WERI-Rb-1 (cell line): ENCODE measurements around the gene C1orf21.

Experiments
- DNase-seq: peaks from one replicate; pipeline ENCODE4 v3.0.0-alpha.2; 2020
- H3K27ac ChIP-seq: fragments of 250-450 bp; sonication (Bioruptor Pico); 2 replicates; pipeline ENCODE4 v1.5.1; 2020; ENCODE audit warnings: mild to moderate bottlenecking, moderate library complexity
- H3K27me3 ChIP-seq: fragments of 250-450 bp; sonication (Bioruptor Pico); 2 replicates; pipeline ENCODE4 v1.5.1; 2021; ENCODE audit warnings: mild to moderate bottlenecking, low read depth, moderate library complexity; ENCODE audit not compliant: insufficient read depth, severe bottlenecking
- H3K36me3 ChIP-seq: fragments of 250-450 bp; sonication (Bioruptor Pico); 2 replicates; pipeline ENCODE4 v1.5.1; 2020; ENCODE audit warnings: mild to moderate bottlenecking, moderate library complexity
- H3K4me3 ChIP-seq: 2 replicates; pipeline ENCODE4 v1.5.1; 2011; ENCODE audit warnings: low read depth, mild to moderate bottlenecking, control low read depth, low read length
- H3K9me3 ChIP-seq: fragments of 250-450 bp; sonication (Bioruptor Pico); 2 replicates; pipeline ENCODE4 v1.5.1; 2021; ENCODE audit warnings: mild to moderate bottlenecking, moderate library complexity; ENCODE audit not compliant: severe bottlenecking
- TF ChIP-seq, protein P1 (sequence below): IDR thresholded peaks from 2 replicates; pipeline ENCODE4 v1.5.1; 2011; ENCODE audit warnings: low read depth, mild to moderate bottlenecking, control low read depth, inconsistent platforms, low read length

Gene C1orf21

DNA sequence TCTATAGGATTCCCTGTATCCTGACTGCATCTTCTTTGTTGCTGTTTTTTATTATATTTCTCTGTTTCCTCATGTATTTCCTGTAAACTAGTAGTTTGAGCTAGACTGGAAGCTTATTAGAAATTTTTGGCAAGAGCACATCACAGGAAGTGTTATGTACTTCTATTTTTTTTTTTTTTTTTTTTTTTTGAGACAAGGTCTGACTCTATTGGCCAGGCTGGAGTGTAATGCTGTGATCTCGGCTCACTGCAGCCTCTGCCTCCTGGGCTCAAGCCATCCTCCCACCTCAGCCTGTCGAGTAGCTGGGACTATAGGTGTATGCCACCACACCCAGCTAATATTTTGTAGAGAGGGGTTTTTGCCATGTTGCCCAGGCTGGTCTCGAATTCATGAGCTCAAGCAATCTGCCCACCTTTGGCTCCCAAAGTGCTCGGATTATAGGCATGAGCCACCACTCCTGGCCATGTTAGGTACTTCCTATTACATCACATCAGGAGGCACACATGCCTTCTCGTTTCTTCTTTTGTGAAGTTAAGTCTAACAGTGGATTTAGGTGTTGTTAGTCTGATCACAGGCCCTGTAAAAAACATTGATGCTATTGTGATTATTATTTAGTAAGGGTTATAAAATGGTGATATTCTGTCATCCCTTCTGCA, 12.5 kb downstream of the C1orf21 start:
- H3K36me3 ChIP-seq, result no peaks in the 10 kb centered on the region
- H3K4me3 ChIP-seq, result no peak overlapping the region
- no peak for DNase-seq
- no peaks in the 10 kb centered on the region for H3K9me3 ChIP-seq
- H3K27me3 ChIP-seq, result no peaks in the 10 kb centered on the region
- H3K27ac ChIP-seq, result no peak overlapping the region
- TF ChIP-seq, protein P1, sequence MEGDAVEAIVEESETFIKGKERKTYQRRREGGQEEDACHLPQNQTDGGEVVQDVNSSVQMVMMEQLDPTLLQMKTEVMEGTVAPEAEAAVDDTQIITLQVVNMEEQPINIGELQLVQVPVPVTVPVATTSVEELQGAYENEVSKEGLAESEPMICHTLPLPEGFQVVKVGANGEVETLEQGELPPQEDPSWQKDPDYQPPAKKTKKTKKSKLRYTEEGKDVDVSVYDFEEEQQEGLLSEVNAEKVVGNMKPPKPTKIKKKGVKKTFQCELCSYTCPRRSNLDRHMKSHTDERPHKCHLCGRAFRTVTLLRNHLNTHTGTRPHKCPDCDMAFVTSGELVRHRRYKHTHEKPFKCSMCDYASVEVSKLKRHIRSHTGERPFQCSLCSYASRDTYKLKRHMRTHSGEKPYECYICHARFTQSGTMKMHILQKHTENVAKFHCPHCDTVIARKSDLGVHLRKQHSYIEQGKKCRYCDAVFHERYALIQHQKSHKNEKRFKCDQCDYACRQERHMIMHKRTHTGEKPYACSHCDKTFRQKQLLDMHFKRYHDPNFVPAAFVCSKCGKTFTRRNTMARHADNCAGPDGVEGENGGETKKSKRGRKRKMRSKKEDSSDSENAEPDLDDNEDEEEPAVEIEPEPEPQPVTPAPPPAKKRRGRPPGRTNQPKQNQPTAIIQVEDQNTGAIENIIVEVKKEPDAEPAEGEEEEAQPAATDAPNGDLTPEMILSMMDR, result no peak

DNA sequence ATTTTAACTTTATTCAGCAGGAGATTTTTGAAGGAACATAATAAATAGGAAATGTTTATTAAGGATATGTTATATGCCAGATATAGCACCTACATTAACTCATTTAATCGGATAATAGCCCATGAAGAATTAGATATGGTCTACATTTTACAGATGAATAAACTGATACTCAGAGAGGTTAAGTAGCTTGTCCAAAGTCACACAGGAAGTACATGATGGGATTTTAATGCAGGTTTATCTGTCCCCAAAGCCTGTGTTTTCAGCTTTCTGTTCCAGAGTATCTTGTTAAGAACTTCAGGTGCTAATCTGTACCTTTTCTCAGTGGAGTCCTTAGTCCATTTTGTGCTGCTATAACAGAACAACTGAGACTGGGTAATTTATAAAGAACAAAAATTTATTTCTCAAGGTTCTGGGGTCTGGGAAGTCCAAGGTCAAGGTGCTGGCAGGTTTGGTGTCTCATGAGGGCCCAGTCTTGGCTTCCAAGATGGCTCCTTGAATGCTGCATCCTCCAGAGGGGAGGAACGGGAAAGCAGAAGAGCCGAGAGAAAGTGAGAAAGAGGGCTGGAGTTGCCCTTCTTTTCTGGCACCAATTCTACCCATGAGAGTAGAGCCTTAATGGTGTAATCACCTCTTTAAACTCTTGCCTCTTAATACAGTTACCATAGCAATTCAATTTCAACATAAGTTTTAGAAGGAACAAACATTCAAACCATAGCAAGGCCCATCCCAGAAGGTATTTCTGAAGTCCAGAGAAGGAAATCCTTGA, 17.3 kb downstream of the C1orf21 start:
- H3K27me3 ChIP-seq, result no peaks in the 10 kb centered on the region
- no peaks in the 10 kb centered on the region for H3K9me3 ChIP-seq
- no peak overlapping the region for H3K4me3 ChIP-seq
- no peak overlapping the region for H3K27ac ChIP-seq
- TF ChIP-seq, protein P1, result no peak
- no peak for DNase-seq
- no peaks in the 10 kb centered on the region for H3K36me3 ChIP-seq

- no peaks in the 10 kb centered on the region for H3K36me3 ChIP-seq
These were observed 17.8 kb downstream of the C1orf21 start for GRCh38 chr1:184404727-184405027.

GRCh38 chr1:184405094-184405800, 18.4 kb downstream of the C1orf21 start:
- no peak for DNase-seq
- Histone ChIP-seq H3K36me3 (no peaks in the 10 kb centered on the region), H3K27ac (no peak overlapping the region), H3K4me3 (no peak overlapping the region), H3K27me3 (no peaks in the 10 kb centered on the region), H3K9me3 (no peaks in the 10 kb centered on the region)
- TF ChIP-seq, protein P1, result no peak

More at GRCh38 chr1:184404727-184405027, 17.8 kb downstream of the C1orf21 start:
- H3K9me3 ChIP-seq, result no peaks in the 10 kb centered on the region
- TF ChIP-seq, protein P1, result no peak
- no peak for DNase-seq
- H3K27ac ChIP-seq, result no peak overlapping the region
- H3K4me3 ChIP-seq, result no peak overlapping the region
- H3K27me3 ChIP-seq, result no peaks in the 10 kb centered on the region

DNA sequence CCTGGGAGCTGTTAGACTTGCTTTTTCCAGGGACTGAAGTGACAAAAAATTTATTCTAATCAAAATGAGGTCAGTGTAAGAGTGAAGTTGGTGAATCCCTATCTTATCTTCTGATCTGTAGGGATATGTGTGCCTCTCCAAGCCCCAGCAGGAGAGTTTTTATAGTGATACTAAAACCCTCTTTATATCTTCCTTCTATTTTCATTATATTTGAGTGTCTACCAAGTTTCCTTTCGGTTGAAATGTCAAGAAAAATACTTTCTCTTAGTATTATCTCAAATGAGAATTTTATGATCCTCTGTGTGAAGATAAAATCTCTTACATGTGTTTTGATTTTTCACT, 18.9 kb downstream of the C1orf21 start:
- no peaks in the 10 kb centered on the region for H3K9me3 ChIP-seq
- TF ChIP-seq, protein P1, result no peak
- no peaks in the 10 kb centered on the region for H3K36me3 ChIP-seq
- H3K4me3 ChIP-seq, result no peak overlapping the region
- no peak for DNase-seq
- H3K27ac ChIP-seq, result no peak overlapping the region
- H3K27me3 ChIP-seq, result no peaks in the 10 kb centered on the region
